Ishikawa (cell line): ENCODE results near the gene RAD51B.

Source experiments
- CEBPB ChIP-seq: IDR thresholded peaks from 2 replicates; pipeline ENCODE4 v1.6.1; 2012
- CREB1 ChIP-seq: IDR thresholded peaks from 2 replicates; pipeline ENCODE4 v1.6.1; 2012; ENCODE audit warnings: low read depth
- EGR1 ChIP-seq: IDR thresholded peaks from 2 replicates; pipeline ENCODE4 v1.6.1; 2012
- EP300 ChIP-seq: IDR thresholded peaks from 2 replicates; pipeline ENCODE4 v1.6.1; 2012; ENCODE audit warnings: borderline replicate concordance
- FOXM1 ChIP-seq: IDR thresholded peaks from 2 replicates; pipeline ENCODE4 v1.6.1; 2012; ENCODE audit warnings: low read depth, borderline replicate concordance
- NFIC ChIP-seq: IDR thresholded peaks from 2 replicates; pipeline ENCODE4 v1.6.1; 2012
- RAD21 ChIP-seq: IDR thresholded peaks from 2 replicates; pipeline ENCODE4 v1.6.1; 2012; ENCODE audit warnings: low read depth
- TAF1 ChIP-seq: IDR thresholded peaks from 2 replicates; pipeline ENCODE4 v1.6.1; 2012; ENCODE audit warnings: low read depth, mild to moderate bottlenecking
- TCF12 ChIP-seq: IDR thresholded peaks from 2 replicates; pipeline ENCODE4 v1.6.1; 2012; ENCODE audit warnings: low read depth
- TEAD4 ChIP-seq: IDR thresholded peaks from 2 replicates; pipeline ENCODE4 v1.6.1; 2012
- YY1 ChIP-seq: IDR thresholded peaks from 2 replicates; pipeline ENCODE4 v1.6.1; 2012; ENCODE audit warnings: low read depth
- ZBTB7A ChIP-seq: IDR thresholded peaks from 2 replicates; pipeline ENCODE4 v1.6.1; 2012; ENCODE audit warnings: low read depth
- TF ChIP-seq, protein P1 (sequence below): IDR thresholded peaks from 2 replicates; pipeline ENCODE4 v1.6.1; 2012
- TF ChIP-seq, protein P2 (sequence below): IDR thresholded peaks from 2 replicates; pipeline ENCODE4 v1.6.1; 2012
- TF ChIP-seq, protein P3 (sequence below): IDR thresholded peaks from 2 replicates; pipeline ENCODE4 v1.6.1; 2012; ENCODE audit warnings: low read depth, mild to moderate bottlenecking

Gene RAD51B

GRCh38 chr14:68407285-68407684, 587.7 kb downstream of the RAD51B start:
- TF ChIP-seq, protein P1, sequence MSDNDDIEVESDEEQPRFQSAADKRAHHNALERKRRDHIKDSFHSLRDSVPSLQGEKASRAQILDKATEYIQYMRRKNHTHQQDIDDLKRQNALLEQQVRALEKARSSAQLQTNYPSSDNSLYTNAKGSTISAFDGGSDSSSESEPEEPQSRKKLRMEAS: no peak
- TF ChIP-seq TAF1 (no peak), TCF12 (no peak), EGR1 (no peak)
- TF ChIP-seq, protein P2, sequence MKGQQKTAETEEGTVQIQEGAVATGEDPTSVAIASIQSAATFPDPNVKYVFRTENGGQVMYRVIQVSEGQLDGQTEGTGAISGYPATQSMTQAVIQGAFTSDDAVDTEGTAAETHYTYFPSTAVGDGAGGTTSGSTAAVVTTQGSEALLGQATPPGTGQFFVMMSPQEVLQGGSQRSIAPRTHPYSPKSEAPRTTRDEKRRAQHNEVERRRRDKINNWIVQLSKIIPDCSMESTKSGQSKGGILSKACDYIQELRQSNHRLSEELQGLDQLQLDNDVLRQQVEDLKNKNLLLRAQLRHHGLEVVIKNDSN: no peak

GRCh38 chr14:68407825-68408224, 588.2 kb downstream of the RAD51B start:
- TF ChIP-seq TEAD4 (no peak), TCF12 (no peak), FOXM1 (no peak), ZBTB7A (no peak), CEBPB (no peak), YY1 (no peak), EP300 (no peak), RAD21 (no peak), EGR1 (no peak)
- TF ChIP-seq, protein P3, sequence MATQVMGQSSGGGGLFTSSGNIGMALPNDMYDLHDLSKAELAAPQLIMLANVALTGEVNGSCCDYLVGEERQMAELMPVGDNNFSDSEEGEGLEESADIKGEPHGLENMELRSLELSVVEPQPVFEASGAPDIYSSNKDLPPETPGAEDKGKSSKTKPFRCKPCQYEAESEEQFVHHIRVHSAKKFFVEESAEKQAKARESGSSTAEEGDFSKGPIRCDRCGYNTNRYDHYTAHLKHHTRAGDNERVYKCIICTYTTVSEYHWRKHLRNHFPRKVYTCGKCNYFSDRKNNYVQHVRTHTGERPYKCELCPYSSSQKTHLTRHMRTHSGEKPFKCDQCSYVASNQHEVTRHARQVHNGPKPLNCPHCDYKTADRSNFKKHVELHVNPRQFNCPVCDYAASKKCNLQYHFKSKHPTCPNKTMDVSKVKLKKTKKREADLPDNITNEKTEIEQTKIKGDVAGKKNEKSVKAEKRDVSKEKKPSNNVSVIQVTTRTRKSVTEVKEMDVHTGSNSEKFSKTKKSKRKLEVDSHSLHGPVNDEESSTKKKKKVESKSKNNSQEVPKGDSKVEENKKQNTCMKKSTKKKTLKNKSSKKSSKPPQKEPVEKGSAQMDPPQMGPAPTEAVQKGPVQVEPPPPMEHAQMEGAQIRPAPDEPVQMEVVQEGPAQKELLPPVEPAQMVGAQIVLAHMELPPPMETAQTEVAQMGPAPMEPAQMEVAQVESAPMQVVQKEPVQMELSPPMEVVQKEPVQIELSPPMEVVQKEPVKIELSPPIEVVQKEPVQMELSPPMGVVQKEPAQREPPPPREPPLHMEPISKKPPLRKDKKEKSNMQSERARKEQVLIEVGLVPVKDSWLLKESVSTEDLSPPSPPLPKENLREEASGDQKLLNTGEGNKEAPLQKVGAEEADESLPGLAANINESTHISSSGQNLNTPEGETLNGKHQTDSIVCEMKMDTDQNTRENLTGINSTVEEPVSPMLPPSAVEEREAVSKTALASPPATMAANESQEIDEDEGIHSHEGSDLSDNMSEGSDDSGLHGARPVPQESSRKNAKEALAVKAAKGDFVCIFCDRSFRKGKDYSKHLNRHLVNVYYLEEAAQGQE: no peak
- TF ChIP-seq, protein P1: no peak
- TF ChIP-seq, protein P2: no peak

GRCh38 chr14:68408680-68409079, 589.1 kb downstream of the RAD51B start:
- TF ChIP-seq ZBTB7A (no peak), TCF12 (no peak), NFIC (no peak), TEAD4 (no peak), TAF1 (no peak), CEBPB (no peak), EGR1 (no peak), FOXM1 (no peak), YY1 (no peak), RAD21 (no peak), EP300 (no peak), CREB1 (no peak)
- TF ChIP-seq, protein P2: no peak
- TF ChIP-seq, protein P3: no peak
- TF ChIP-seq, protein P1: no peak

DNA sequence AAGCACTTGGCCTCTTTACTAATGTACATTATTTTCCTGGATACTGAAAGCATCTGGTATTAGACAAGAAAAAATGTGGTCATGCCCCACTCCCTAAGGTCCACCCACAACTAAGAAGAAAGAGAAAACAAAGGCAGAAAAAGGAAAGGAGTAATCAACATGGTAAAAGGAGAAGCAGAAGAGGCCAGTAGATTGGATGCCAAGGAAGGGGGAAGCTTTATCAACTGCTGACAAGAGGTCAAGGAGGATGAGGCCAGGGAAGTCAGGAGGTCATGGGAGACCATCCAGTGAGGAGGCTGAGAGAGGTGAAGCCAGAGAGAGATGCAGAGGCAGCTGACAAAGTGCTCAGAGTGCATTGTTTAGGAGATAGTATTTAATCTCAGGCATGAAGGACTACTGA, 589.8 kb downstream of the RAD51B start:
- TF ChIP-seq NFIC (no peak), RAD21 (no peak), EGR1 (no peak), CEBPB (no peak), TAF1 (no peak), TEAD4 (no peak), YY1 (no peak), ZBTB7A (no peak), CREB1 (no peak), EP300 (no peak), FOXM1 (no peak), TCF12 (no peak)
- TF ChIP-seq, protein P1: no peak
- TF ChIP-seq, protein P2: no peak
- TF ChIP-seq, protein P3: no peak
